Measurements from ENCODE around the gene NKX1-1. TPM values are rescaled to one million over a fixed set of nuclear protein-coding genes. Genes with fewer than 3 reads are reported as not detected.

The NKX1-1 gene
- total and polyA plus RNA-seq, 2 donors (not counting 1 experiment from before 2014, with no cell fraction given): not detected

DNA sequence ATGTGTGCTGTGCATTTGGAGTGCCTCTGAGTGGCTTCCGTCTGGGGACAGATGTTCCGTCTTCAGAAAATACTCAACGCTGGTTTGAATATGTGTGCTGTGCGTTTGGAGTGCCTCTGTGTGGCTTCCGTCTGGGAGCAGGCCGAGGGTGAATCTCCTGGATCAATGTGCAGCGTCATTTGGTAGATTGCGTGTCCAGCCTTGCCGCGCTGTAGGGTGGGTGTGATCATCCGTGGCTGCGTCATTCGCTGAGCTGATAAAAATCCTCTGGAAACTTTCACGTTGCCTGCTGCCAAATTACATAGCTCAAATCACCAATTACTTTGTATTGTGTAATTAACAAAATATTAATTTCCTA is 47.1 kb downstream of the NKX1-1 start:
- H4K20me1 ChIP-seq (ENCODE audit: control insufficient read depth, extremely low read depth, insufficient read depth, low read length): no peaks in the 10 kb centered on the region
- H3K4me2 ChIP-seq (ENCODE audit: extremely low read depth, insufficient read depth, low read length): no peak overlapping the region
- H3K9me3 ChIP-seq (ENCODE audit: control insufficient read depth, insufficient read depth, low read depth, low read length): no peaks in the 10 kb centered on the region
- H3K27me3 ChIP-seq (ENCODE audit: control insufficient read depth, insufficient read depth, low read length): no peaks in the 10 kb centered on the region
- no peaks in the 10 kb centered on the region for H3K4me1 ChIP-seq (ENCODE audit: control insufficient read depth, extremely low read depth, insufficient read depth, low read length)
- no peak overlapping the region for H2AFZ ChIP-seq (ENCODE audit: low read length)
- DNase-seq (ENCODE audit: low read depth in 2 of 2): no peak
- TF ChIP-seq EZH2 (IDR thresholded peaks at IDR 0.05; ENCODE audit: low read length, missing control alignments): no peak
- TF ChIP-seq CTCF (conservative IDR thresholded peaks at IDR 0.05 in 1 of 2, IDR thresholded peaks at IDR 0.05 in 1 of 2; ENCODE audit: low read depth in 1 of 2, low read length in 2 of 2): no peak
- H3K27ac ChIP-seq (ENCODE audit: insufficient read depth, low read length): no peak overlapping the region
- no peaks in the 10 kb centered on the region for H3K79me2 ChIP-seq (ENCODE audit: control insufficient read depth, insufficient read depth, low read length)
- no peak overlapping the region for H3K9ac ChIP-seq (ENCODE audit: insufficient read depth, low read length)
- H3K36me3 ChIP-seq (ENCODE audit: control insufficient read depth, insufficient read depth, low read length): peaks cover 25% of the 10 kb centered on the region
- H3K4me3 ChIP-seq (replicated peaks in 1 of 4; ENCODE audit: control extremely low read depth in 1 of 4, insufficient read depth in 1 of 4, low read depth in 3 of 4, low read length in 4 of 4): no peak overlapping the region

DNA sequence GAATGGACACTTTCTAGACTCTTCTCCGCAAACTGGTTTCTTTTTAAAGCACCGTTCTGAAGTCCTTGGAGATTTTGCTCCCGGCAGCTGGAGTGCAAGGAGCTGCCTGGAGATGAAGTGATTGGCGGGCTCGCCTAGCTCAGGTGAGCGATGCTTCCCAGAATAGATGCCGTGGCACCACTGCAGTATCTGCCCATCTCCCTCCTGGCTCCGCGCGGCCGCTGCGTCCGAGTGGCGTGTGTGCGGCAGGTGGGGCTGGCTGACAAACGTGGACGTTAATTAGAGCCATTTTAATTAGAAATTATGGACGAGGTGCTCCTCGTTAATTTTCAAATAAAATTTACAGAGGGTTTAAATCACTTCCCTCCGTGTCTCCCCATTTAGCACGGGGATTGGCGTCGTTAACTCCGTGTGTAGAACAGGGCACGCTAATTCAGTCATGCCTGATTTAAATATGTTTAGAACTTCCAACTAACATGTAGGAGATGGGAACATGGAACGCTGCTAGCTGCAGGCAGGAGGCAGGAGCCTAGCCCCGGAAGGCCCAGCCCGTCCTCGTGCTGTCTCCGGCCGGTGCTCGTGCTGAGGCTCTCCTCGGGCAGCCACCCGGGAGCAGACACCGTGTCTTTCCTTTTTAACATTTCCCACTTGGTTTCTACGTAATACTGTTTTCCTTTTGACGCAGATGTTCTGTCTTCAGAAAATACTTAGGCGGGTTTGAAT is 47.7 kb downstream of the NKX1-1 start:
- Histone ChIP-seq H3K79me2 (ENCODE audit: control insufficient read depth, insufficient read depth, low read length) (no peaks in the 10 kb centered on the region), H2AFZ (ENCODE audit: low read length) (no peak overlapping the region), H3K4me3 (replicated peaks in 1 of 4; ENCODE audit: control extremely low read depth in 1 of 4, insufficient read depth in 1 of 4, low read depth in 3 of 4, low read length in 4 of 4) (no peak overlapping the region), H3K4me2 (ENCODE audit: extremely low read depth, insufficient read depth, low read length) (no peak overlapping the region), H3K36me3 (ENCODE audit: control insufficient read depth, insufficient read depth, low read length) (peaks cover 25% of the 10 kb centered on the region), H3K9me3 (ENCODE audit: control insufficient read depth, insufficient read depth, low read depth, low read length) (no peaks in the 10 kb centered on the region), H3K9ac (ENCODE audit: insufficient read depth, low read length) (no peak overlapping the region), H3K4me1 (ENCODE audit: control insufficient read depth, extremely low read depth, insufficient read depth, low read length) (no peaks in the 10 kb centered on the region), H3K27me3 (ENCODE audit: control insufficient read depth, insufficient read depth, low read length) (no peaks in the 10 kb centered on the region), H4K20me1 (ENCODE audit: control insufficient read depth, extremely low read depth, insufficient read depth, low read length) (no peaks in the 10 kb centered on the region), H3K27ac (ENCODE audit: insufficient read depth, low read length) (no peak overlapping the region)
- TF ChIP-seq EZH2 (IDR thresholded peaks at IDR 0.05; ENCODE audit: low read length, missing control alignments): no peak
- no peak for TF ChIP-seq CTCF (conservative IDR thresholded peaks at IDR 0.05 in 1 of 2, IDR thresholded peaks at IDR 0.05 in 1 of 2; ENCODE audit: low read depth in 1 of 2, low read length in 2 of 2)
- no peak for DNase-seq (ENCODE audit: low read depth in 2 of 2)

DNA sequence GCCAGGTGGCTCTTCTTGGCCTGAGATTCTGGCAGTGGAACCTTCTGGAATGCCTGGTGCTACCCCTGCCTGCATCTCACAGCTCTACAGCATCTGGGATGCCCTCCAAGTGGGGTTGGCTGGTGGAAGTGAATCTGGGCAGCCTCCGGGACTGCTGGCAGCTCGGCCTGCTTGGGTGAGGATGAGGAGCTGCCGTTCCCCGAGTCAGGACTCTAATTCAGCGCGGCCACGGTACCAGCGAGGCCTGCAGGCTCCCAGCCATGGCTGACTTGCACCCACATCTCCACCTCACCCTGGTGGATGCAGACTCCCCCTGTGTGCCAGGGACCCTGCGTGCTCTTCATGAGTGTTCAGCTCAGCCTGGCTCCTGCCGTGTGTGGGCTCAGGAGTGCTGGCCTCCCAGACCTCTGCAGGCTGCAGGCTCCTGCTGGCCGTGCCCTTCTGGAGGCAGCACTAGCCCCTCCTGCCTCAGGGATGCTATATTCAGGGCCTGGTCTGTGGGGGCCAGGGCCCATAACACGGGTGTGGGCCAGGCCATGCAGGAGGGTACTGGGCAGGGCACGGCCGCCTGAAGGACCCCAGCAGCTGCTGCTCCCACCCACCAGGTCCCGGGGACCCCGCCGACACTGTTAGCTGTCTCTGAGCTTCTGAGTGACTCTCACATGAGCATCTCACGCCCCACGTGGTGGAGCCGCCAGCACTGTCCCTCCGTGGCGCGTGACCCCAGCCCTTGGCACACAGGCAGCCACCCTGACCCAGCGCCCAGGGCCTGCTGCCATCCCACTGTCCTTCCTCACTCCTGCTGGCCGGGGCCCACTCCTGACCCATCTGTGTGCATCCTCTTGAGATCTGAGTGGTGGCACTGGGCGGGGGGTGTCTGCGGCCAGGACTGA is 48.6 kb downstream of the NKX1-1 start:
- Histone ChIP-seq H3K79me2 (ENCODE audit: control insufficient read depth, insufficient read depth, low read length) (no peaks in the 10 kb centered on the region), H3K4me3 (replicated peaks in 1 of 4; ENCODE audit: control extremely low read depth in 1 of 4, insufficient read depth in 1 of 4, low read depth in 3 of 4, low read length in 4 of 4) (no peak overlapping the region), H2AFZ (ENCODE audit: low read length) (no peak overlapping the region), H3K4me1 (ENCODE audit: control insufficient read depth, extremely low read depth, insufficient read depth, low read length) (no peaks in the 10 kb centered on the region), H3K36me3 (ENCODE audit: control insufficient read depth, insufficient read depth, low read length) (peaks cover 28% of the 10 kb centered on the region), H4K20me1 (ENCODE audit: control insufficient read depth, extremely low read depth, insufficient read depth, low read length) (no peaks in the 10 kb centered on the region), H3K27ac (ENCODE audit: insufficient read depth, low read length) (no peak overlapping the region), H3K4me2 (ENCODE audit: extremely low read depth, insufficient read depth, low read length) (no peak overlapping the region), H3K27me3 (ENCODE audit: control insufficient read depth, insufficient read depth, low read length) (no peaks in the 10 kb centered on the region), H3K9me3 (ENCODE audit: control insufficient read depth, insufficient read depth, low read depth, low read length) (no peaks in the 10 kb centered on the region), H3K9ac (ENCODE audit: insufficient read depth, low read length) (no peak overlapping the region)
- DNase-seq (ENCODE audit: low read depth in 2 of 2): no peak
- TF ChIP-seq EZH2 (IDR thresholded peaks at IDR 0.05; ENCODE audit: low read length, missing control alignments): no peak
- no peak for TF ChIP-seq CTCF (conservative IDR thresholded peaks at IDR 0.05 in 1 of 2, IDR thresholded peaks at IDR 0.05 in 1 of 2; ENCODE audit: low read depth in 1 of 2, low read length in 2 of 2)
